H1 (cell line): ENCODE results near the gene TMC4. TPM values are rescaled to one million over a fixed set of nuclear protein-coding genes. Genes with fewer than 3 reads are reported as not detected.
A peak's percentile ranks its signal among the peaks of the same experiment; 100 is the strongest.

Experiments used
- CTCF ChIA-PET: fragments of 300-600 bp; sonication (Branson Sonifier 250); formaldehyde crosslinking; loops from one replicate; lab custom pipeline; 2021; ENCODE audit not compliant: partially characterized antibody; lab: Charles Lee
- POLR2A ChIA-PET: fragments of 300-600 bp; sonication (Branson Sonifier 250); formaldehyde crosslinking; loops from one replicate; lab custom pipeline; 2021; ENCODE audit warnings: inconsistent platforms; ENCODE audit not compliant: partially characterized antibody; lab: Charles Lee
- DNase-seq, 2 experiments: peaks; one replicate each; pipeline versions ENCODE4 v3.0.0 to v3.0.0-alpha.2; 2010 to 2022; ENCODE audit warnings: low spot score in 2 of 2, low read depth in 1 of 2, mixed read lengths in 1 of 2
- FAIRE-seq: peaks from 2 replicates; lab custom pipeline; 2011; peaks lifted over from hg19 to GRCh38; lab: Jason Lieb, UNC
- H2AFZ ChIP-seq: 2 replicates; pipeline ENCODE4 v1.8.1; 2012; ENCODE audit warnings: low read length, inconsistent platforms
- H2AK5ac ChIP-seq: 2 replicates; pipeline ENCODE4 v1.6.1; 2013; ENCODE audit warnings: low read depth, low read length
- H2BK120ac ChIP-seq: replicated peaks from 2 replicates; pipeline ENCODE3; 2013; ENCODE audit warnings: low read depth, low read length, inconsistent platforms
- H2BK12ac ChIP-seq: 2 replicates; pipeline ENCODE4 v1.6.1; 2013; ENCODE audit warnings: low read depth, low read length
- H2BK15ac ChIP-seq: 2 replicates; pipeline ENCODE4 v1.6.1; 2013; ENCODE audit warnings: low read length
- H2BK20ac ChIP-seq: 2 replicates; pipeline ENCODE4 v1.6.1; 2013; ENCODE audit warnings: low read length
- H2BK5ac ChIP-seq: 2 replicates; pipeline ENCODE4 v1.6.1; 2013; ENCODE audit warnings: low read depth, low read length
- H3K14ac ChIP-seq: 2 replicates; pipeline ENCODE4 v1.6.1; 2013; ENCODE audit warnings: inconsistent platforms; ENCODE audit not compliant: insufficient read length
- H3K18ac ChIP-seq: 2 replicates; pipeline ENCODE4 v1.6.1; 2013; ENCODE audit warnings: low read length; ENCODE audit errors: extremely low read depth
- H3K23ac ChIP-seq: 2 replicates; pipeline ENCODE4 v1.6.1; 2013; ENCODE audit warnings: inconsistent platforms; ENCODE audit not compliant: insufficient read length
- H3K23me2 ChIP-seq: 2 replicates; pipeline ENCODE4 v1.6.1; 2013; ENCODE audit warnings: low read depth, low read length
- H3K27ac ChIP-seq: 2 replicates; pipeline ENCODE4 v1.6.1; 2011; ENCODE audit warnings: low read depth, low read length, inconsistent platforms
- H3K27me3 ChIP-seq, 4 experiments: replicated peaks in 1 of 4; 1 replicate in 1 of 4; 2 replicates in 3 of 4; pipeline versions ENCODE4 v1.6.1 to v1.8.1; 2011 to 2013; ENCODE audit warnings: low read length in 3 of 4, mild to moderate bottlenecking in 3 of 4, inconsistent platforms in 2 of 4, mixed read lengths in 2 of 4, moderate library complexity in 1 of 4; ENCODE audit not compliant: control insufficient read depth in 3 of 4, insufficient read depth in 3 of 4; ENCODE audit errors: extremely low read depth in 1 of 4
- H3K36me3 ChIP-seq, 4 experiments: 2 replicates each; pipeline versions ENCODE4 v1.6.1 to v1.8.1; 2011 to 2013; ENCODE audit warnings: mild to moderate bottlenecking in 4 of 4, low read length in 3 of 4, moderate library complexity in 2 of 4, control low read depth in 1 of 4, inconsistent platforms in 1 of 4; ENCODE audit not compliant: insufficient read depth in 4 of 4, control insufficient read depth in 2 of 4
- H3K4ac ChIP-seq: replicated peaks from 2 replicates; pipeline ENCODE3; 2013; ENCODE audit warnings: low read length, low read depth, mixed read lengths, inconsistent platforms; ENCODE audit not compliant: insufficient read length
- H3K4me1 ChIP-seq, 4 experiments: replicated peaks in 1 of 4; 1 replicate in 1 of 4; 2 replicates in 3 of 4; pipeline versions ENCODE4 v1.6.1 to v1.8.1; 2011 to 2013; ENCODE audit warnings: low read length in 3 of 4, inconsistent platforms in 2 of 4, mixed read lengths in 1 of 4; ENCODE audit not compliant: insufficient read depth in 4 of 4, control insufficient read depth in 3 of 4
- H3K4me2 ChIP-seq, 2 experiments: 2 replicates each; pipeline versions ENCODE4 v1.6.1 to v1.8.1; 2011 to 2013; ENCODE audit warnings: low read depth in 2 of 2, low read length in 2 of 2, control low read depth in 1 of 2, inconsistent platforms in 1 of 2, mild to moderate bottlenecking in 1 of 2; ENCODE audit not compliant: insufficient read depth in 1 of 2
- H3K4me3 ChIP-seq, 4 experiments: fragments of 200-600, 300-600 bp in 1 of 4; sonication (generic), shearing (Covaris generic), sonication (Bioruptor Twin) in 1 of 4; 2 replicates each; pipeline versions ENCODE4 v1.5.1 to v1.8.1; 2011 to 2016; ENCODE audit warnings: low read length in 4 of 4, low read depth in 3 of 4, control low read depth in 2 of 4, inconsistent platforms in 2 of 4, mild to moderate bottlenecking in 2 of 4, mixed read lengths in 1 of 4, moderate library complexity in 1 of 4; ENCODE audit not compliant: insufficient read depth in 2 of 4; ENCODE audit errors: extremely low read depth in 1 of 4
- H3K56ac ChIP-seq: replicated peaks from 2 replicates; pipeline ENCODE3; 2013; ENCODE audit warnings: low read depth, mild to moderate bottlenecking, mixed read lengths, low read length, inconsistent platforms; ENCODE audit not compliant: insufficient read length
- H3K79me1 ChIP-seq: 2 replicates; pipeline ENCODE4 v1.6.1; 2013; ENCODE audit warnings: low read depth, low read length, control low read depth
- H3K79me2 ChIP-seq, 2 experiments: 2 replicates each; pipeline versions ENCODE4 v1.6.1 to v1.8.1; 2012 to 2013; ENCODE audit warnings: low read length in 2 of 2, mild to moderate bottlenecking in 2 of 2, inconsistent platforms in 1 of 2; ENCODE audit not compliant: insufficient read depth in 2 of 2, control insufficient read depth in 1 of 2
- H3K9ac ChIP-seq, 4 experiments: replicated peaks in 1 of 4; 1 replicate in 1 of 4; 2 replicates in 3 of 4; pipeline versions ENCODE4 v1.6.1 to v1.8.1; 2011 to 2013; ENCODE audit warnings: low read depth in 3 of 4, low read length in 3 of 4, control low read depth in 2 of 4, mild to moderate bottlenecking in 2 of 4, moderate library complexity in 2 of 4, inconsistent platforms in 1 of 4; ENCODE audit errors: extremely low read depth in 1 of 4
- H3K9me3 ChIP-seq, 2 experiments: 2 replicates each; pipeline versions ENCODE4 v1.6.1 to v1.8.1; 2012 to 2013; ENCODE audit warnings: mild to moderate bottlenecking in 2 of 2, moderate library complexity in 2 of 2, control low read depth in 1 of 2, inconsistent platforms in 1 of 2, low read depth in 1 of 2, low read length in 1 of 2, mixed read lengths in 1 of 2; ENCODE audit not compliant: insufficient read depth in 2 of 2
- H4K20me1 ChIP-seq, 2 experiments: replicated peaks in 1 of 2; 2 replicates each; pipeline versions ENCODE3 to v1.8.1; 2011 to 2013; ENCODE audit warnings: inconsistent platforms in 2 of 2, low read length in 2 of 2, mild to moderate bottlenecking in 1 of 2; ENCODE audit not compliant: insufficient read depth in 2 of 2, control insufficient read depth in 1 of 2
- H4K5ac ChIP-seq: 2 replicates; pipeline ENCODE4 v1.6.1; 2013; ENCODE audit warnings: low read length, low read depth, mixed read lengths, inconsistent platforms; ENCODE audit not compliant: insufficient read length
- H4K8ac ChIP-seq: 2 replicates; pipeline ENCODE4 v1.8.0; 2013; ENCODE audit warnings: mild to moderate bottlenecking, moderate library complexity, low read length, inconsistent platforms; ENCODE audit not compliant: insufficient read depth; ENCODE audit errors: extremely low read depth
- H4K91ac ChIP-seq: replicated peaks from 2 replicates; pipeline ENCODE3; 2013; ENCODE audit warnings: low read length, mixed read lengths, inconsistent platforms; ENCODE audit not compliant: insufficient read length
- EZH2 ChIP-seq: fragments of 200-600 bp; sonication (generic); IDR thresholded peaks from 2 replicates; pipeline ENCODE4 v1.7.1; 2012; ENCODE audit warnings: low read depth, mild to moderate bottlenecking, moderate library complexity, low read length, inconsistent platforms; ENCODE audit not compliant: severe bottlenecking
- KDM4A ChIP-seq: IDR thresholded peaks from one replicate; pipeline ENCODE4 v1.7.1; 2012; ENCODE audit warnings: low read depth, mild to moderate bottlenecking, moderate library complexity, low read length, inconsistent platforms; ENCODE audit not compliant: severe bottlenecking
- KDM5A ChIP-seq: fragments of 200-600 bp; IDR thresholded peaks from 2 replicates; pipeline ENCODE4 v1.7.1; 2012; ENCODE audit warnings: mild to moderate bottlenecking, low read length, inconsistent platforms, mixed read lengths
- NRF1 ChIP-seq: IDR thresholded peaks from 2 replicates; pipeline ENCODE4 v1.6.1; 2011; ENCODE audit warnings: mild to moderate bottlenecking, low read depth, low read length, improper control_type of control experiment
- POLR2A ChIP-seq, 2 experiments: IDR thresholded peaks; 1 replicate in 1 of 2; 2 replicates in 1 of 2; pipeline ENCODE4 v1.6.1; 2011; ENCODE audit warnings: low read depth in 2 of 2, low read length in 2 of 2, mild to moderate bottlenecking in 2 of 2; ENCODE audit errors: control extremely low read depth in 1 of 2
- WGBS, 2 experiments: shearing (Covaris generic) in 1 of 2; methylation state at CpG; one replicate each; pipeline versions ENCODE4 v1.1.6 to v1.1.7; 2013 to 2015; ENCODE audit warnings: low lambda C conversion rate in 2 of 2, mixed read lengths in 2 of 2, inconsistent platforms in 1 of 2, low coverage in 1 of 2, missing lambda C conversion rate in 1 of 2; ENCODE audit not compliant: insufficient replicate concordance in 2 of 2, insufficient coverage in 1 of 2, insufficient read length in 1 of 2; ENCODE audit errors: extremely low coverage in 1 of 2, missing lambda C conversion rate in 1 of 2; 5-methylcytosine and 5-hydroxymethylcytosine counted together
- polyA plus RNA-seq, 7 experiments: library from polyadenylated mRNA; depleted of rRNA in 3 of 7; stranded (reverse) in 5 of 7; unstranded in 2 of 7; fragments of >200 nt in 5 of 7; fragments of 200-250 nt in 2 of 7; gene quantifications; 1 replicate in 5 of 7; 2 replicates in 1 of 7; 4 replicates in 1 of 7; pipeline versions ENCODE4 v1.2.1 to v1.2.3, GENCODE V29; 2011 to 2013; ENCODE audit warnings: missing spikeins in 2 of 7, mixed read lengths in 2 of 7
- total RNA-seq: library from RNA; stranded (reverse); fragmentation: NEBNext Ultra II Directional; extraction: Animal tissue kit (Norgen Biotek cat#: 25700); gene quantifications from 2 replicates; pipeline ENCODE4 v1.2.1, GENCODE V29; 2021

Gene TMC4
- total and polyA plus RNA-seq, 2 of the 8 experiments (the other 6 are each of a cell fraction or from before 2014, with no cell fraction given): 5.5 to 6.3 TPM

DNA sequence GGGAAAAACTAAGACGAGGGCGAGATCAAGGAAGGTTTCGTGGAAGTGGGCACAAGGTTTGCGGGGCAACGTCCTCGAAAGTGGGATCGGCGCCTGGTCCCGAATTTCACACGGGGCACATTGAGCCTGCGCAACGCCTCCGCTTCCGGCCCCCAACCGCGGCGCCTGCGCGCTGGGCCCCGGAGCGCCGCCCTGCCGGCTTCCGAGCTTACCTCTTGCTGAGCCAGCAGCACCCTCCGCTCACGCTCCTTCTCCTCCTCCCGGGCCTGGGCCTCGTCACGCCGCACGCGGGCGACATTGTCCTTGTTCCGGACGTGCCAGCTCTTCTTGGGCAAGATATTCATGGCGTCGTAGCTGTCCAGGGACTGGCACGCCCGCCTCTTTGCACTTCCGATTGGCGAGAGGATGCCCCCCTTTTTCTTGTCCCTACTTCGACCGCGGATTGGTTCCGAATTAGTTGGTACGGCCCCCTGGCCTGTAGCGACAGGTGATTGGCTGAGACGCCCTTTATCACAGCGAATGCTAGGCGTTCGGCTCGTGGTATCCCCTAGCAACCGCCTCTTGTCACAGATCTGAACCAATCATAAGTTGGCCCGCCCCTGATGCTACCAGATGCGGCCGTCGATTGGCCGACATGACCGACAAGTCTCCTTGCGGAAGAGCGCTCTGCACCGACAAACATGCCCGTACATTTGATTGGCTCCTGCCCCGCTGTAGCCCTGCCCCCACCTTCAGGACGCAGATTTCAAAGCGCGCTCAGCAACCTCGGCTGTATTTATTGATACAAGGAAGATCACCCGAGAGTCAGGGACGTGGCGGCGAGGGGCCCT is 13.4 kb downstream of the TMC4 start, which contains the start of gene LENG1:
LENG1 (minus strand) TSS at position 370 of the 830 bp plus-strand sequence; CDS start at position 344, 26 bp downstream.
- Histone ChIP-seq H3K4me3 (peak within 1 kb of the TSS; percentile 81 to 96 (median 88)), H3K79me1 (peaks cover 10% of the 10 kb centered on the region), H3K9ac (peak within 1 kb of the TSS; percentile 53 to 91 (median 78)), H3K36me3 (peaks cover 8 to 20% (median 15%) of the 10 kb centered on the region in 4 experiments), H4K20me1 (peaks cover 1 to 19% of the 10 kb centered on the region in 2 experiments), H2BK15ac (peak within 1 kb of the TSS; percentile 97), H3K18ac (peak within 1 kb of the TSS; percentile 91), H2BK20ac (no peak within 1 kb of the TSS), H3K4me1 (peaks cover 0 to 24% (median 11%) of the 10 kb centered on the region in 4 experiments; a peak in 6 of 7 replicates), H3K79me2 (no peaks in the 10 kb centered on the region), H3K4ac (peak within 1 kb of the TSS; percentile 89), H3K56ac (peak within 1 kb of the TSS; percentile 49), H2BK120ac (no peak within 1 kb of the TSS), H2AFZ (peak within 1 kb of the TSS; percentile 65), H2BK12ac (peak within 1 kb of the TSS; percentile 62; the same call in 1 of the 2 replicates), H2AK5ac (no peak within 1 kb of the TSS), H3K23me2 (peaks cover 20% of the 10 kb centered on the region), H3K14ac (no peak within 1 kb of the TSS), H4K8ac (peak within 1 kb of the TSS; percentile 75; the same call in 1 of the 2 replicates), H4K91ac (peak within 1 kb of the TSS; percentile 96), H3K27me3 (peaks cover 0 to 8% (median 4%) of the 10 kb centered on the region in 4 experiments; a peak in 4 of 7 replicates), H3K4me2 (peak within 1 kb of the TSS; percentile 93 to 100), H3K23ac (no peak within 1 kb of the TSS), H3K27ac (peak within 1 kb of the TSS; percentile 84), H4K5ac (peak within 1 kb of the TSS; percentile 99), H2BK5ac (peak within 1 kb of the TSS; percentile 97), H3K9me3 (no peaks in the 10 kb centered on the region)
- ChIA-PET POLR2A (interaction anchor here (0.7 to 14.8 kb wide), 11 partner anchors 11 to 51 kb away, joined by 3 to 348 read pairs (median 4); partner anchors contain the start of genes CNOT3, MBOAT7, PRPF31 and RPS9), CTCF (interaction anchor here (0.6 to 2.1 kb wide), 8 partner anchors 9 to 72 kb away, joined by 3 to 8 read pairs (median 4); partner anchors contain the start of gene TMC4)
- peak; percentile 94 for FAIRE-seq
- peak; percentile 93 to 100 for DNase-seq
- 2% methylated on average over 65 of the region's 72 CpGs; no CpG with 5 or more reads in 1 of the 2 experiments for WGBS, 2 experiments
- TF ChIP-seq KDM4A (peak; percentile 69), KDM5A (peak; percentile 40), POLR2A (IDR thresholded peaks at IDR 0.05; ENCODE audit: control extremely low read depth in 1 of 2, low read depth in 2 of 2, low read length in 2 of 2) (peak; percentile 74 to 76; a peak in 2 of 3 replicates), NRF1 (peak; percentile 62), EZH2 (no peak)
